H9 (cell line): ENCODE results near the gene WDR27. TPM values are rescaled to one million over a fixed set of nuclear protein-coding genes. Genes with fewer than 3 reads are reported as not detected.

Experiments
- DNase-seq: peaks from one replicate; pipeline ENCODE4 v3.0.0-alpha.2; 2017
- H2AFZ ChIP-seq: one replicate; pipeline ENCODE4 v1.6.1; 2013; ENCODE audit warnings: mild to moderate bottlenecking, low read length, control low read depth, moderate library complexity
- H2AK5ac ChIP-seq: 2 replicates; pipeline ENCODE4 v1.6.1; 2013; ENCODE audit warnings: low read length, control low read depth, mixed read lengths; ENCODE audit not compliant: insufficient read length
- H2BK120ac ChIP-seq: one replicate; pipeline ENCODE4 v1.6.1; 2013; ENCODE audit warnings: low read depth, mild to moderate bottlenecking, low read length, control low read depth, inconsistent platforms; ENCODE audit not compliant: poor library complexity, severe bottlenecking
- H2BK12ac ChIP-seq: 2 replicates; pipeline ENCODE4 v1.6.1; 2013; ENCODE audit warnings: low read length, control low read depth, mixed read lengths, low read depth; ENCODE audit not compliant: insufficient read length
- H2BK15ac ChIP-seq: 2 replicates; pipeline ENCODE4 v1.6.1; 2013; ENCODE audit warnings: low read depth, low read length, control low read depth
- H2BK20ac ChIP-seq: one replicate; pipeline ENCODE4 v1.6.1; 2013; ENCODE audit warnings: low read depth, mild to moderate bottlenecking, low read length, control low read depth, inconsistent platforms; ENCODE audit not compliant: poor library complexity, severe bottlenecking
- H2BK5ac ChIP-seq: 2 replicates; pipeline ENCODE4 v1.6.1; 2013; ENCODE audit warnings: low read length, control low read depth, mixed read lengths; ENCODE audit not compliant: insufficient read length
- H3K14ac ChIP-seq: 2 replicates; pipeline ENCODE4 v1.6.1; 2013; ENCODE audit warnings: low read length, control low read depth; ENCODE audit not compliant: insufficient read depth
- H3K18ac ChIP-seq: 2 replicates; pipeline ENCODE4 v1.6.1; 2013; ENCODE audit warnings: low read depth, mild to moderate bottlenecking, mixed read lengths, low read length, control low read depth; ENCODE audit not compliant: insufficient read length
- H3K23ac ChIP-seq: 2 replicates; pipeline ENCODE4 v1.6.1; 2013; ENCODE audit warnings: low read length, control low read depth, mixed read lengths, low read depth; ENCODE audit not compliant: insufficient read length
- H3K23me2 ChIP-seq: 2 replicates; pipeline ENCODE4 v1.6.1; 2013; ENCODE audit warnings: low read depth, mild to moderate bottlenecking, mixed read lengths, low read length, control low read depth; ENCODE audit not compliant: insufficient read length, poor library complexity, severe bottlenecking
- H3K27ac ChIP-seq: 2 replicates; pipeline ENCODE4 v1.5.1; 2013; ENCODE audit warnings: low read length, control low read depth, mixed read lengths, low read depth; ENCODE audit not compliant: insufficient read length
- H3K27me3 ChIP-seq: 2 replicates; pipeline ENCODE4 v1.6.1; 2013; ENCODE audit warnings: low read length, control low read depth, inconsistent platforms; ENCODE audit not compliant: insufficient read depth
- H3K4ac ChIP-seq: 2 replicates; pipeline ENCODE4 v1.6.1; 2013; ENCODE audit warnings: low read depth, mild to moderate bottlenecking, control low read depth, inconsistent platforms, low read length, moderate library complexity
- H3K4me1 ChIP-seq: 2 replicates; pipeline ENCODE4 v1.6.1; 2013; ENCODE audit warnings: low read length, control low read depth, inconsistent platforms; ENCODE audit not compliant: insufficient read depth
- H3K4me2 ChIP-seq: 2 replicates; pipeline ENCODE4 v1.6.1; 2013; ENCODE audit warnings: low read length, control low read depth, mixed read lengths; ENCODE audit not compliant: insufficient read length, insufficient read depth
- H3K56ac ChIP-seq: 2 replicates; pipeline ENCODE4 v1.6.1; 2013; ENCODE audit warnings: low read depth, mild to moderate bottlenecking, mixed read lengths, low read length, control low read depth; ENCODE audit not compliant: insufficient read length
- H3K79me1 ChIP-seq: 2 replicates; pipeline ENCODE4 v1.6.1; 2013; ENCODE audit warnings: low read depth, mild to moderate bottlenecking, moderate library complexity, low read length, control low read depth, inconsistent platforms; ENCODE audit not compliant: insufficient read depth, poor library complexity, severe bottlenecking
- H3K79me2 ChIP-seq: 2 replicates; pipeline ENCODE4 v1.6.1; 2013; ENCODE audit warnings: low read length, control low read depth, inconsistent platforms; ENCODE audit not compliant: insufficient read depth
- H3K9ac ChIP-seq: 2 replicates; pipeline ENCODE4 v1.6.1; 2013; ENCODE audit warnings: low read length, control low read depth, mixed read lengths; ENCODE audit not compliant: insufficient read length; ENCODE audit errors: extremely low read depth
- H3K9me3 ChIP-seq: one replicate; pipeline ENCODE4 v1.6.1; 2013; ENCODE audit warnings: low read depth, low read length, inconsistent platforms; ENCODE audit not compliant: control insufficient read depth
- H3T11ph ChIP-seq: one replicate; pipeline ENCODE4 v1.6.1; 2013; ENCODE audit warnings: mild to moderate bottlenecking, low read length, control low read depth, inconsistent platforms
- H4K20me1 ChIP-seq: one replicate; pipeline ENCODE4 v1.6.1; 2013; ENCODE audit not compliant: control insufficient read depth, insufficient read length, insufficient read depth
- H4K5ac ChIP-seq: 2 replicates; pipeline ENCODE4 v1.6.1; 2013; ENCODE audit warnings: low read depth, mild to moderate bottlenecking, mixed read lengths, low read length, control low read depth; ENCODE audit not compliant: insufficient read length
- H4K8ac ChIP-seq: replicated peaks from 2 replicates; pipeline ENCODE4 v1.6.1; 2013; ENCODE audit warnings: low read length, control low read depth, mixed read lengths, low read depth; ENCODE audit not compliant: insufficient read length
- H4K91ac ChIP-seq: 2 replicates; pipeline ENCODE4 v1.6.1; 2013; ENCODE audit warnings: low read depth, mild to moderate bottlenecking, moderate library complexity, mixed read lengths, low read length, control low read depth; ENCODE audit not compliant: insufficient read length
- H3K27ac Mint-ChIP-seq, 3 experiments: 2 replicates in 2 of 3; 3 replicates in 1 of 3; pipeline ENCODE4 v1.8.0; 2020 to 2021; ENCODE audit warnings: mixed read lengths in 3 of 3, mild to moderate bottlenecking in 1 of 3, moderate library complexity in 1 of 3
- H3K27me3 Mint-ChIP-seq: 2 replicates; pipeline ENCODE4 v1.8.0; 2021; ENCODE audit warnings: low read depth, mild to moderate bottlenecking, moderate library complexity, mixed read lengths
- H3K36me3 Mint-ChIP-seq, 3 experiments: 2 replicates in 2 of 3; 3 replicates in 1 of 3; pipeline ENCODE4 v1.8.0; 2020 to 2021; ENCODE audit warnings: low read depth in 3 of 3, mixed read lengths in 3 of 3; ENCODE audit not compliant: insufficient read depth in 1 of 3
- H3K4me1 Mint-ChIP-seq, 2 experiments: 2 replicates each; pipeline ENCODE4 v1.8.0; 2020; ENCODE audit warnings: mixed read lengths in 2 of 2
- H3K4me3 Mint-ChIP-seq, 2 experiments: 2 replicates in 1 of 2; 3 replicates in 1 of 2; pipeline ENCODE4 v1.8.0; 2020 to 2021; ENCODE audit warnings: mild to moderate bottlenecking in 2 of 2, mixed read lengths in 2 of 2, moderate library complexity in 1 of 2
- H3K9me3 Mint-ChIP-seq, 2 experiments: 2 replicates in 1 of 2; 3 replicates in 1 of 2; pipeline ENCODE4 v1.8.0; 2020; ENCODE audit warnings: mild to moderate bottlenecking in 2 of 2, mixed read lengths in 2 of 2, moderate library complexity in 1 of 2
- CTCF ChIP-seq: fragments of 200-600 bp; sonication (generic); conservative IDR thresholded peaks from 3 replicates; pipeline ENCODE4 v1.8.0; 2021; ENCODE audit warnings: antibody characterized with exemption, mild to moderate bottlenecking
- WGBS: extraction: QIAGEN DNeasy Blood & Tissue Kit; methylation state at CpG from one replicate; pipeline ENCODE4 v1.1.7; 2013; ENCODE audit warnings: missing lambda C conversion rate, low lambda C conversion rate, mixed read lengths; ENCODE audit not compliant: insufficient read length; ENCODE audit errors: extremely low coverage; 5-methylcytosine and 5-hydroxymethylcytosine counted together
- total RNA-seq: library from RNA; stranded (reverse); gene quantifications from 2 replicates; pipeline ENCODE4 v1.2.1, GENCODE V29; 2021

The WDR27 gene
- total RNA-seq, 1 experiment from 2014 or later = 48.7 TPM

GRCh38 chr6:169710009-169710408 is 8.2 kb upstream of the WDR27 start:
- Histone ChIP-seq H2AFZ (no peak overlapping the region), H4K20me1 (no peaks in the 10 kb centered on the region), H2BK5ac (no peak overlapping the region), H3K56ac (no peak overlapping the region), H3K9me3 (no peaks in the 10 kb centered on the region), H3K14ac (no peak overlapping the region), H3K4me2 (no peak overlapping the region), H3K27me3 (no peaks in the 10 kb centered on the region), H2BK15ac (no peak overlapping the region), H4K91ac (no peak overlapping the region), H2BK120ac (no peak overlapping the region), H3K79me1 (peaks cover 2% of the 10 kb centered on the region), H4K8ac (no peak overlapping the region), H4K5ac (no peak overlapping the region), H2AK5ac (no peak overlapping the region), H3K4ac (no peak overlapping the region), H3K27ac (no peak overlapping the region), H3K18ac (no peak overlapping the region), H3K23me2 (no peaks in the 10 kb centered on the region), H2BK20ac (no peak overlapping the region), H3K9ac (no peak overlapping the region), H3K79me2 (no peaks in the 10 kb centered on the region), H3K4me1 (no peaks in the 10 kb centered on the region), H2BK12ac (no peak overlapping the region), H3T11ph (no peak overlapping the region), H3K23ac (no peak overlapping the region)
- no peak overlapping the region; a peak in 1 of 7 replicates for H3K27ac Mint-ChIP-seq
- TF ChIP-seq CTCF = no peak
- H3K4me3 Mint-ChIP-seq = no peak overlapping the region
- no peaks in the 10 kb centered on the region for H3K27me3 Mint-ChIP-seq
- peaks cover 0 to 2% of the 10 kb centered on the region in 2 experiments; a peak in 1 of 4 replicates for H3K4me1 Mint-ChIP-seq
- H3K9me3 Mint-ChIP-seq = no peaks in the 10 kb centered on the region
- peaks cover 4 to 65% (median 41%) of the 10 kb centered on the region in 3 experiments; a peak in 6 of 7 replicates for H3K36me3 Mint-ChIP-seq
- no CpG with 5 or more reads among the region's 3 CpGs for WGBS
- DNase-seq = no peak
